PC-9 (cell line): Measurements from ENCODE around the gene ERC1.

ENCODE experiments used
- EZH2 ChIP-seq: fragments of 200-600 bp; sonication (generic); IDR thresholded peaks from 2 replicates; pipeline ENCODE4 v1.8.0; 2017; ENCODE audit warnings: antibody characterized with exemption, low read depth
- TF ChIP-seq, protein P1 (sequence below): fragments of 200-600 bp; sonication (generic); conservative IDR thresholded peaks from 2 replicates; pipeline ENCODE4 v1.6.1; 2017; ENCODE audit warnings: mixed run types, antibody characterized with exemption, mild to moderate bottlenecking, moderate library complexity

DNA sequence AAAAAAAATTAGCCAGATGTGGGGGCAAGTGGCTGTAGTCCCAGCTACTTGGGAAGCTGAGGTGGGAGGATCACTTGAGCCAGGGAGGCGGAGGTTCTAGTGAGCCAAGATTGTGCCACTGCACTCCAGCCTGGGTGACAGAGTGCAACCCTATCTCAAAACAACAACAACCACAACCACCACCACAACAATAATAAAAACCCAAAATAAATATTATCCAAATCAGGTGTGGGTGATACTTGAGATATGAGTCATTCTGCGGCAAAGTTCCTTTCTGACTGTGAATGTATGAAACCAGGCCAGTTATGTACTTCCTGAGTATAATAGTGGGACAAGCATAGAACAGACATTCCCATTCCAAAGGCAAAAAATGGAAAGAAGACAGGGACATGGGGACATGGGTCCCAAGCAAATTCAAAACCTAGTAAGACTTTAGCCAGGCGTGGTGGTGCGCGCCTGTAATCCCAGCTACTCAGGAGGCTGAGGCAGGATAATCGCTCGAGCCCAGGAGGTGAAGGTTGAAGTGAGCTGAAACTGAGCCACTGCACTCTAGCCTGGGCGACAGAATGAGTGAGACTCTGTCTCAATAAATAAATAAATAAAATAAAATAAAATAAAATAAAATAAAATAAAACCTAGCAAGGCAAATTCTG, 9.7 kb upstream of the ERC1 start:
- TF ChIP-seq, protein P1, sequence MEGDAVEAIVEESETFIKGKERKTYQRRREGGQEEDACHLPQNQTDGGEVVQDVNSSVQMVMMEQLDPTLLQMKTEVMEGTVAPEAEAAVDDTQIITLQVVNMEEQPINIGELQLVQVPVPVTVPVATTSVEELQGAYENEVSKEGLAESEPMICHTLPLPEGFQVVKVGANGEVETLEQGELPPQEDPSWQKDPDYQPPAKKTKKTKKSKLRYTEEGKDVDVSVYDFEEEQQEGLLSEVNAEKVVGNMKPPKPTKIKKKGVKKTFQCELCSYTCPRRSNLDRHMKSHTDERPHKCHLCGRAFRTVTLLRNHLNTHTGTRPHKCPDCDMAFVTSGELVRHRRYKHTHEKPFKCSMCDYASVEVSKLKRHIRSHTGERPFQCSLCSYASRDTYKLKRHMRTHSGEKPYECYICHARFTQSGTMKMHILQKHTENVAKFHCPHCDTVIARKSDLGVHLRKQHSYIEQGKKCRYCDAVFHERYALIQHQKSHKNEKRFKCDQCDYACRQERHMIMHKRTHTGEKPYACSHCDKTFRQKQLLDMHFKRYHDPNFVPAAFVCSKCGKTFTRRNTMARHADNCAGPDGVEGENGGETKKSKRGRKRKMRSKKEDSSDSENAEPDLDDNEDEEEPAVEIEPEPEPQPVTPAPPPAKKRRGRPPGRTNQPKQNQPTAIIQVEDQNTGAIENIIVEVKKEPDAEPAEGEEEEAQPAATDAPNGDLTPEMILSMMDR = no peak
- TF ChIP-seq EZH2 = no peak
